Measurements from ENCODE around the gene EIF6. TPM values are rescaled to one million over a fixed set of nuclear protein-coding genes. Genes with fewer than 3 reads are reported as not detected.
A peak's percentile ranks its signal among the peaks of the same experiment; 100 is the strongest.
"Not testable (repeated sequence)": the region's sequence is repeated elsewhere in the genome, so short reads cannot be mapped to it uniquely, and the experiment has no call there.

Gene EIF6
- total RNA-seq, 2 donors from 2014 or later, result 127 to 132 TPM

DNA sequence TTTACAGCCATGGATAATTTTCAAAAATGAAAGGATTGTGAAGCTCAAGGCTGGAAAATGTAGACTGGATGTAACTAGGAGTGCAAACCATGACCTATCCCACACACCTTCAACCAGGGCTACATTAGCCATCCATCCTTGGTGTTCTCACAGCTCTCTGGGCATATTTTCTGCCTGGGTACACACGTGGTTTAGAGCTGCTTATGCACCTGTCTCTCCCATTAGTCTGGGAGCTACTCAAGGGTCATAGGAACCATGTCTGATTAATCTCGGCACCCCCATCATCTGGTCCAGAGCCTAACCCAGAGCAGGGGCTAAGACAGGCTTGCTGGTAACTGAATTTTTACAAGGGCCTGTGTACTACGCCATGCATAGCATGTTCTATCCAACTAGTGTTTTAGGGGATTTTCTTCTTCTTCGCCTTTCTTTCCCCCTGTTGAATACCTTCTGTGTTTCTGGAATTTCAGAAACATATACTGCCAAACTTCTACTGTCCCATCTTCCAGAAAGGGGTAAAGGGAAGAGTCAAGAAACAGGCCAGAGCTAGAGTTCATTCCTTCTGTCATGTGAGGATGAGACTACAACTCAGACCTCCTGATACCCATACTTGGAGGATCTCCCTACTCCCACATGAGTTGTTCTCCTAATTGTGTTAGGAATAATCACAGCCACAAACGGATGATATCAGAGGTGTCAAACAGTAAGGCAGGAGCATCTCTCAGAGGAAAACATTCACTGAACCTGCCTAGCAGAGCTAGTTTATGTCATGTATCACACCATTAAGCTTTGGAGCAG is 33.0 kb upstream of the EIF6 start:
- Histone ChIP-seq H3K36me3 (ENCODE audit: control insufficient read depth, insufficient read depth, low read length) (peaks cover 6% of the 10 kb centered on the region), H3K9ac (ENCODE audit: extremely low read depth, low read length, poor library complexity, severe bottlenecking) (no peak overlapping the region), H3K4me3 (ENCODE audit: low read length) (no peak overlapping the region), H3K4me1 (ENCODE audit: control insufficient read depth, insufficient read depth, low read length) (no peaks in the 10 kb centered on the region), H3K27ac (ENCODE audit: low read depth, low read length) (no peak overlapping the region), H3K9me3 (ENCODE audit: control insufficient read depth, low read length) (no peaks in the 10 kb centered on the region), H3K27me3 (ENCODE audit: control insufficient read depth, insufficient read depth, low read length, poor library complexity, severe bottlenecking) (no peaks in the 10 kb centered on the region)
- TF ChIP-seq CTCF (conservative IDR thresholded peaks at IDR 0.05), result no peak
- Mint-ChIP-seq H3K27me3 (ENCODE audit: insufficient read depth) (no peaks in the 10 kb centered on the region), H3K9me3 (no peaks in the 10 kb centered on the region), H3K27ac (no peak overlapping the region), H3K4me3 (no peak overlapping the region), H3K36me3 (ENCODE audit: low read depth) (peaks cover 6% of the 10 kb centered on the region), H3K4me1 (peaks cover 16% of the 10 kb centered on the region)
- WGBS, 2 experiments (ENCODE audit: insufficient coverage in 1 of 2, insufficient read length in 1 of 2), result 88 to 93% methylated on average over 5 of the region's 5 CpGs
- no peak for DNase-seq

DNA sequence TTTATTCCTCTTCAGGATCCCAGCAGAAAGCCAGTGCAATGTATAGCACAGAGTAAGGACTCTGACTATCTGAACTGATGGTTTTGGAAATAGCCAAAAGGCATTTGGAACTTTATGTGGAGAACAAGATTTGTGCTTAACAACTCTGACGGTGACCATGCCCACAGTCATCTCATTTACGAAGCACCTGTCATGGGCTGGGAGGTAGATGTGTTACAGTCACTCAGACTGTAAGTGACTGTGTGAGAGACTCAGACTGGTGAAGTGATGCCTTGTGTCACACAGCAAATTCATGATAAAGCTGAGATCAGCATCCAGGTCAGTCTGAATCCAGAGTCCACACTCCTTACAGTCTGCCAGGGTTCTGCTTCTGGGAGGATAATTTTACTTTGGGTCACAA is 31.5 kb upstream of the EIF6 start:
- WGBS, 2 experiments (ENCODE audit: insufficient coverage in 1 of 2, insufficient read length in 1 of 2), result 97 to 100% methylated on average over 2 of the region's 2 CpGs
- Histone ChIP-seq H3K4me1 (ENCODE audit: control insufficient read depth, insufficient read depth, low read length) (no peaks in the 10 kb centered on the region), H3K36me3 (ENCODE audit: control insufficient read depth, insufficient read depth, low read length) (peaks cover 6% of the 10 kb centered on the region), H3K9ac (ENCODE audit: extremely low read depth, low read length, poor library complexity, severe bottlenecking) (no peak overlapping the region), H3K4me3 (ENCODE audit: low read length) (no peak overlapping the region), H3K9me3 (ENCODE audit: control insufficient read depth, low read length) (no peaks in the 10 kb centered on the region), H3K27ac (ENCODE audit: low read depth, low read length) (no peak overlapping the region), H3K27me3 (ENCODE audit: control insufficient read depth, insufficient read depth, low read length, poor library complexity, severe bottlenecking) (no peaks in the 10 kb centered on the region)
- H3K27ac Mint-ChIP-seq, result no peak overlapping the region
- no peak for TF ChIP-seq CTCF (conservative IDR thresholded peaks at IDR 0.05)
- no peak overlapping the region for H3K4me3 Mint-ChIP-seq
- no peak for DNase-seq
- H3K4me1 Mint-ChIP-seq, result peaks cover 26% of the 10 kb centered on the region
- no peaks in the 10 kb centered on the region for H3K27me3 Mint-ChIP-seq (ENCODE audit: insufficient read depth)
- H3K36me3 Mint-ChIP-seq (ENCODE audit: low read depth), result peaks cover 11% of the 10 kb centered on the region
- H3K9me3 Mint-ChIP-seq, result no peaks in the 10 kb centered on the region

- not testable (repeated sequence) for DNase-seq; H3K27me3 ChIP-seq (ENCODE audit: control insufficient read depth, insufficient read depth, low read length, poor library complexity, severe bottlenecking); H3K4me3 Mint-ChIP-seq; H3K27ac ChIP-seq (ENCODE audit: low read depth, low read length); H3K9me3 Mint-ChIP-seq; H3K4me1 ChIP-seq (ENCODE audit: control insufficient read depth, insufficient read depth, low read length); H3K36me3 ChIP-seq (ENCODE audit: control insufficient read depth, insufficient read depth, low read length); H3K27me3 Mint-ChIP-seq (ENCODE audit: insufficient read depth); H3K9ac ChIP-seq (ENCODE audit: extremely low read depth, low read length, poor library complexity, severe bottlenecking); H3K9me3 ChIP-seq (ENCODE audit: control insufficient read depth, low read length); H3K4me3 ChIP-seq (ENCODE audit: low read length)
- H3K27ac Mint-ChIP-seq, result peak overlapping the region; percentile 7
- H3K4me1 Mint-ChIP-seq, result peaks cover 23% of the 10 kb centered on the region
- WGBS, 2 experiments (ENCODE audit: insufficient coverage in 1 of 2, insufficient read length in 1 of 2), result 71 to 94% methylated on average over 1 to 7 of the region's 7 CpGs
- H3K36me3 Mint-ChIP-seq (ENCODE audit: low read depth), result peaks cover 11% of the 10 kb centered on the region
These were observed 31.1 kb upstream of the EIF6 start for GRCh38 chr20:35315632-35316020.
